Epithelial cell of proximal tubule (primary cell): Measurements from ENCODE around the gene MTOR. TPM values are rescaled to one million over a fixed set of nuclear protein-coding genes. Genes with fewer than 3 reads are reported as not detected.

Experiments used
- DNase-seq: peaks from one replicate; pipeline ENCODE4 v3.0.0-alpha.2; 2011; ENCODE audit warnings: low read depth
- H3K4me3 ChIP-seq: 2 replicates; pipeline ENCODE4 v1.5.1; 2011; ENCODE audit warnings: low read depth, mild to moderate bottlenecking, low read length
- total RNA-seq: library from RNA; depleted of rRNA; stranded (reverse); fragments of >200 nt; gene quantifications from 2 replicates; pipeline ENCODE4 v1.2.3, GENCODE V29; 2015
- TF ChIP-seq, protein P1 (sequence below): conservative IDR thresholded peaks from 2 replicates; pipeline ENCODE4 v1.5.1; 2012; ENCODE audit warnings: low read depth, mild to moderate bottlenecking, low read length

MTOR gene
- total RNA-seq, 1 donor from 2014 or later, result 34.2 TPM

DNA sequence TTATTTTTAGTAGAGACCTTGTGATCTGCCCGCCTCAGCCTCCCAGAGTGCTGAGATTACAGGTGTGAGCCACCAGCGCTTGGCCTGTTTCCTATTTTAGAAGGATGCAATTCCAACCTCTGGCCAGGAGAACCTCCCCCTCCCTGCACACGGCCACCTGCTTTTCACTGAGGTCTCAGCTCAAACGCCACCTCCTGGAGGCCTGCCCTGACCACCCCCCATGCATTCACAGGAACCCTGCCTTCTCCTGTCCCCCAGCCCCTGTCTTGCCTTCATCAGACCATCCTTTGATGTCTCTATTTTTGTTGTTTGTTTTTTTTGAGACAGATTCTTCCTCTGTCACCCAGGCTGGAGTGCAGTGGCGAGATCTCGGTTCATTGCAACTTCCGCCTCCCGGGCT, 204.9 kb downstream of the MTOR start:
- no peak overlapping the region for H3K4me3 ChIP-seq
- TF ChIP-seq, protein P1, sequence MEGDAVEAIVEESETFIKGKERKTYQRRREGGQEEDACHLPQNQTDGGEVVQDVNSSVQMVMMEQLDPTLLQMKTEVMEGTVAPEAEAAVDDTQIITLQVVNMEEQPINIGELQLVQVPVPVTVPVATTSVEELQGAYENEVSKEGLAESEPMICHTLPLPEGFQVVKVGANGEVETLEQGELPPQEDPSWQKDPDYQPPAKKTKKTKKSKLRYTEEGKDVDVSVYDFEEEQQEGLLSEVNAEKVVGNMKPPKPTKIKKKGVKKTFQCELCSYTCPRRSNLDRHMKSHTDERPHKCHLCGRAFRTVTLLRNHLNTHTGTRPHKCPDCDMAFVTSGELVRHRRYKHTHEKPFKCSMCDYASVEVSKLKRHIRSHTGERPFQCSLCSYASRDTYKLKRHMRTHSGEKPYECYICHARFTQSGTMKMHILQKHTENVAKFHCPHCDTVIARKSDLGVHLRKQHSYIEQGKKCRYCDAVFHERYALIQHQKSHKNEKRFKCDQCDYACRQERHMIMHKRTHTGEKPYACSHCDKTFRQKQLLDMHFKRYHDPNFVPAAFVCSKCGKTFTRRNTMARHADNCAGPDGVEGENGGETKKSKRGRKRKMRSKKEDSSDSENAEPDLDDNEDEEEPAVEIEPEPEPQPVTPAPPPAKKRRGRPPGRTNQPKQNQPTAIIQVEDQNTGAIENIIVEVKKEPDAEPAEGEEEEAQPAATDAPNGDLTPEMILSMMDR, result no peak

More for the DNA sequence above, 204.9 kb downstream of the MTOR start:
- DNase-seq, result no peak

Other genes starting within 250 kb of the MTOR start
- gene TARDBP, start 249.9 kb downstream of the MTOR start, total RNA-seq, result 59.0 and 109 TPM in 2 replicates
- gene MASP2, start 215.3 kb downstream of the MTOR start, total RNA-seq, result not detected in 2 replicates
- 78.0 and 110 TPM in 2 replicates for gene SRM, start 202.5 kb downstream of the MTOR start, total RNA-seq
- 71.9 and 82.1 TPM in 2 replicates for gene EXOSC10, start 162.7 kb downstream of the MTOR start, total RNA-seq
- gene ANGPTL7, start 73.2 kb downstream of the MTOR start, total RNA-seq, result not detected in 2 replicates
- 6.2 and 14.6 TPM in 2 replicates for gene UBIAD1, start 10.6 kb upstream of the MTOR start, total RNA-seq
- 0.22 and 0.29 TPM in 2 replicates for gene DISP3, start 216.6 kb upstream of the MTOR start, total RNA-seq